ENCODE measurements around the gene FMN1.

The FMN1 gene

DNA sequence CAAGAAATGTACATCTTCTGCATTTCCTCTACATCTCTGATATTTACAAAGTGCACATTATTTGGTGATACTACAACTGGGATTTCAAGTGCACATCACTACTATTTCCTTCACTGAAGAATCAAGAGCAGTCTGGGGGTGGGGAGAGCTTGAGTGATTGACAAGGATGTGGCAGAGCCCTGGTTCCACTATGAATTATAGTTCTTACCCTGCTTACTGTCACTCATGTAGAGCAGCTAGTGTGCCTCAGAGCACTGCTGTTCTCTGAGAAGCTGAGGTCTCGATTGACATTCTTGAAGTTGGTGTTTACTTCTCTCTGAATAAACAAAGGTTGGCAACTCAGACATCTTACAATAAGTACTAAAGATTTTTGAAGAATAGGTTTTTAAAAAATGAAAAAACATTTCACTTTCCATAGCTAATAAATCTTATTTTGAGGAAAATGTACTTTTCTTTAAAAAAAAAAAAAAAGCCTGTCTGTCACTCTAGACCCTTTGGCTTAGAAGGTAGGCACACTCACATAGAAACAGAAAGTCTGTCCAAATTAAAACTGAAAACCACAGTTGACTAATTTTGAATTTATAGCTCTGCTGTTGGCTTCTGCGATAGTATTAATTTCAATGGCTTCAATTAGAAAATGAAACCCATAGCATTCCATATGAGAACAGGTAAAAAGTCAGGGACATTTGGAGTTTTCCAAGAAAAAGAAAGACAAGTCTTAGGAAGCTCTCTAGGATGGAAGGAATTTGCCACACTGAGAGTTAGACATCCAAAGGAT lies 471.2 kb downstream of the FMN1 start:
- no peak for DNase-seq (ENCODE audit: low spot score)

DNA sequence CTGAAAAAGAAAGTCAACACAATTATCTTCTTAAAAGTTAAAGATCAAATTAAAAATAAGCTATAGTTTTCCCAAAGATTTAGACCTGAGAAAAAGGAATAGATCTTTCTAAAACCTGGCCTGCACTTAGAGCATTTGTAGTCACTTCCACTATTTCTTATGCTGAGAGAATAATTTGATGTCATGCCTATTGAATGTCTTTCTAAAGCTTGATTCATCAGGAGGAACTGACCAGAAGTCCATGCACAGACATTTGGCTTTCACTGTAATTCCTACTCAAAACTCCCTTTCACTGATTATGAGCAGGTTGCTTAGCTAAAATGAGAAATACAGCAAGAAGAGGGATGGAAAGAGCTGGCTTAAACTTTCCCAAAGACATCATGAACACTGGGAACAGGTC lies 472.4 kb downstream of the FMN1 start:
- no peak for DNase-seq (ENCODE audit: low spot score)

DNA sequence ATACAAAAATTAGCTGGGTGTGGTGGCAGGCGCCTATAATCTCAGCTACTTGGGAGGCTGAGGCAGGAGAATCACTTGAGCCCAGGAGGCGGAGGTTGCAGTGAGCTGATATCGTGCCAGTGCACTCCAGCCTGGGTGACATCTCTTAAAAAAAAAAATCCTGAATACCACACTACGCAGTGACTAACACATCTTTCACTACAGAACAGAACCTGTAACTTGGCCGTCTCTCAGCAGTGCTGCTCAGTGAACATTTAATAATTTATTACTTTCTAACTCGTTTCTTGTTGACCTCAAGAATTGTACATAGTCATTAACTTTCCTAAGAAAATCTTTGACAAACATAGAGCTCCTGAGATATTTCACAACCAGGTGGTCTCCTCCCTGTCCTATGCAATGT lies 472.9 kb downstream of the FMN1 start:
- DNase-seq (ENCODE audit: low spot score) = no peak

DNA sequence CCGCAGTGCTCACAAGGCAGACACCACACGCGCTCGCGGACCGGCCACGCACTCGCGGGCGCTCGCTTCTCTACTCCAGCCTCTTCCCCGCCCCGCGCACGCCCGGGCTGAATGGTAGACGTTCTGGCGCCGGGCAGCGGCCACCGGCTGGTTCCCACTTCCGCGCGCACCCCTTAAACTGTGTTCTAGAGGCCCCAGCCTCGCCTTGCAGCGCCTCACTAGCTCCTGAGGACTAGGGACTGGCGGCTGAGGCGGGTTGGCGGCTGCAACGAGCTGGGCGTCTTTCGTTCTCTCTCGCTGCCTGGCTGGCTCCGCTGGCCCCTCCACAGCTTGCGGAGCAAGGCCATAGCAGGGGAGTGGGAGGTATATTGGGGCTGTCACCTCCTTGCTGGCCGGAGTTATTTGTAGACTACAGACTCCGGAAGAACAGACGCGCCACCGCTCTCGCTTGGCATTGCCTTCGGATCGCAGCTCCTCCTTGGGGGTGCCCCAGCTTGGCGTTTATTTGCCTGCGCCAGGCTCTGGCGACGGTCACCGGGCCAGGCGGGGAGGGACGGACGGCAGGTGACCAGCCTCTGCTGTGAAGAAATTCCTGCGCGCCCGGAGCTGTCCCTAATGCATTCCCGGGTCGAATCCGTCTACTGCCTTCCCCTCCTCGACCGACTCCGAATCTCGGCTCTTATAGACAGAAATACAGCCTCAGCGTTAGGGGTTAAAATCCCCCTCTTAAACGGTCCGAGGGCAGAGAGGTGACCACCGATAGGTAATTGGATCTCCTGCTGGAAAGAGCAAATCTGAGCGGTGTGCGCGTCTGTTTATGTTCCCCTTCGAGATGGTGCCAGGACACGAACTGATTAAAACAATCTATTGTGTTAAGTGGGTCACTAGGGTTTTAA lies 475.4 kb downstream of the FMN1 start:
- no peak for DNase-seq (ENCODE audit: low spot score)

DNA sequence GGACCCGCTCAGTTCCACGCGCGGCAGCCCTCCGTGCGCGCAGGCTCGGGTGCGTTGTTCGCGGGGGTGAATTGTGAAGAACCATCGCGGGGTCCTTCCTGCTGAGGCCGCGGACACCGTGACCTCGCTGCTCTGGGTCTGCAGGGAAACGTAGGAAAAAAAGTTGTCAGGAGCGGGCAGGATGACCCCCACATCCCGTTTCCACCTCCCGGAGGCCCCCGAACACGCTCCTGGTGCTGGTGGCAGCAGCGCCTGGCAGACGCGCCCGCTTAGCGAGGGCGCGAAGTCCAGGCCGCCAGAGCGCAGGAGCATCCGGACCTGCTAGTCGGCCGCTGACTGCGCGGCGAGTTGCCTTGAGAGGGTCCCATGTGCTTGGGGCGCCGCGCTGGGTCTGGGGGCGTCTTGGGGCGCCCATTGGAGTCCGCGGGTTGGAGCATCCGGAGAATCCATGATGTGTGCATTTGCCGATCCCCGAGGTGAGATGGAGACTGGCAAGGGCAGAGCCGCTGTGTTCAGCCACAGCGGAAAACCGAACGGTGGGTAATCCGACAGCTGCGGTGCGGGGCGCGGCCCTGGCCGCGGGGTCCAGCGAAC lies 476.2 kb downstream of the FMN1 start:
- DNase-seq (ENCODE audit: low spot score) = peak; percentile 65

DNA sequence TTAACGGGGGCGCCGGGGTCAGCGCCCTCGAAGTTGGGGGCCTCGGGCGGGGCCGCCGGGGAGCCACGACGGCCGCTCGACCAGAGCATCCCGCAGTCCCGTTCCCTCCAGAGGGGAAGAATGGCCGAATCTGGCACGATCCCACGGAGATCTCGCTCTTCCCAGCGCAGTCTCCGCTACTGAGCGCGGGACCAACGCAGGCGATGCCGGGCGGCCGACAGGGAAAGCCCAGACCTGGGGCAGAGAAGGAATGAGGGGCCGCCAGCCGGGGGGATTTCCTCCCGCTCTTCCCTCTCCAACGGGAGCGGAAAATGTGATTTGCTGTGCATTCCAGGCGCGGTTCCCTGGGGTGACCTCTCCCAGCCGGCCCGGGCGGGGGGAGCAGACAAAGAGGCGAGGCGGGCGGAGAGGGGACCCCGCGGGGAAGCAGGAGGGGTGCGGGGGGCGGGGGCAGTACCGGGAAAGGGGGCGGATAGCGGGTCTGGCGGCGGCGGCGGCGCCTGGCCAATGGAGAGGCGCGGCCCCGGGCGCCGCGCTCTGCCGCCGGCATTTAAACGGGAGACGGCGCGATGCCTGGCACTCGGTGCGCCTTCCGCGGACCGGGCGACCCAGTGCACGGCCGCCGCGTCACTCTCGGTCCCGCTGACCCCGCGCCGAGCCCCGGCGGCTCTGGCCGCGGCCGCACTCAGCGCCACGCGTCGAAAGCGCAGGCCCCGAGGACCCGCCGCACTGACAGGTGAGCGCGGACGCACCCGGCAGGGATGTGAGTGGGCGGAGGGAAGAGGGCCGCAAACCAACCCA lies 476.9 kb downstream of the FMN1 start, which contains the start of gene GREM1:
Gene GREM1, plus strand, starts transcription at position 579 of the 801 bp plus-strand sequence. CDS start 12,687 bp downstream, outside the sequence.
- peak; percentile 66 for DNase-seq (ENCODE audit: low spot score)

DNA sequence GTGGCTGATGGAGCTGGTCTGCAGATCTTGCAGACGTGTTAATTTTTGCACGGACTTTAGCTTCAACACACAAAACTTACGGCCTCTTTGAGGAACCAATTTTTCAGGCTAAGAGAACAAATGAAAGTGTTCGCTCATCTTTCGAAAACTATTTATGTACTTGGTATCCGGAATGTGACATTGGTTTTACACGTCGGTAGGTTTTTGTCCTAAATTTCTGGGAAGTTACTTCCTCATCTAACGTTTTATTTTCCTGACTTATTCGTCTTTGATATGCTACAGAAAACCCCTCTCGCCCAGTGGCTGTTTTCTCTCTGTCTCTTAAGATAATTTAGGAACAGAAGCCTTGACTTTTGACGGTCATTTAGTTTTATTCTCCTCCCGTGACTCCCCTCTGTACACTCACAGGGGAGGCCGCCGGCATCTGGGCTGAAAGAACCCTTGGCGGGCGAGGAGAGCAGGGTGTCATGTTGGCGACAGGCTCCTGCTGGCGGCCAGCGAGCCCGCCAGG lies 477.5 kb downstream of the FMN1 start:
- no peak for DNase-seq (ENCODE audit: low spot score)

DNA sequence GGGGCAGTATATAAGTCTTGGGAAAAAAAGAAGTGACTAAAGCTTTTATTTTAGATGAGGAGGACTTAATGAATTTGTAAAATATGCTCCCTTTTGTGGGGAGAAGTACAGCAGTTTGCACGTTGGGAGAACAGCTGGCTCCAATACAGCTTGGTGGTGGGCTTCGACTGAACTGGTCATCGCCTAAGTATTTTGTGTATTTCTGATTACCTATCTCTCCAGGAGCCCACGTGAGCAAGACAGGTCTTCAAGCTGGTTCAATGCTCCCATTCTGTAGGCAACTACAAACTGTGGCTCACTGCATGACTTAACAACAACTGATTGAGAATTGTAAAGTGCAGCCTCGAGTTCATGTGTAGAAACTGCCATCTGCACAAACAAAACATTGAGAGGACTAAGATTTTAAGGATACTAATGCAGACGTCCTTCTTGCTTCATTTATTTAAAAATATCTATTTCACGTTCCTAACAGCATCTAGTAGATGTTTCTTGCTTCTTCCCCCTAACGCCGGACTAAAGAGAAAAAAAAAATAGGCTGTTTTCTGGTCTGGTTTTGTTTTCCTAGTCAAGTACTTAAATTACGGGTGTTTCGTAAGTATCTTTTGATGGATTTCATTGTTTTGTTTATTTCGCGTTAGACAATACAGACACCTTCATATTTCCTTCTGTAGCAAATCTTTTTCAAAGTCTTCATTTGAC lies 478.1 kb downstream of the FMN1 start:
- no peak for DNase-seq (ENCODE audit: low spot score)
